Stimulated activated CD4-positive, alpha-beta T cell treated with anti-CD3 and anti-CD28 coated beads, Interleukin-4, amount 100 ng/mL, for 4 hours (primary cell): Measurements from ENCODE around the gene NCOA1.
"Not testable (repeated sequence)": the region's sequence is repeated elsewhere in the genome, so short reads cannot be mapped to it uniquely, and the experiment has no call there.

Experiments used
- DNase-seq, 2 experiments: peaks; one replicate each; pipeline ENCODE4 v3.0.0-alpha.2; 2020

Gene NCOA1

GRCh38 chr2:24490690-24491541 is at the start of gene NCOA1:
TSS of gene NCOA1 (plus strand) at chr2:24491254. CDS start at chr2:24658678, 167,424 bp downstream.
- DNase-seq = peak; percentile 88 to 91

GRCh38 chr2:24448797-24449196 is 42.3 kb upstream of the NCOA1 start:
- DNase-seq = no peak

GRCh38 chr2:24449344-24449743 is 41.7 kb upstream of the NCOA1 start:
- no peak for DNase-seq

GRCh38 chr2:24451805-24452501 is 39.1 kb upstream of the NCOA1 start:
- DNase-seq = no peak

GRCh38 chr2:24452502-24452885 is 38.6 kb upstream of the NCOA1 start:
- DNase-seq = no peak

GRCh38 chr2:24453379-24454073 is 37.5 kb upstream of the NCOA1 start:
- no peak for DNase-seq

- no peak for DNase-seq
Observed at GRCh38 chr2:24454294-24454693, 36.8 kb upstream of the NCOA1 start.

- DNase-seq = no peak
Observed at GRCh38 chr2:24456599-24457556, 34.2 kb upstream of the NCOA1 start.

- DNase-seq = no peak
Observed at GRCh38 chr2:24457696-24458386, 33.2 kb upstream of the NCOA1 start.

GRCh38 chr2:24459224-24460161 is 31.6 kb upstream of the NCOA1 start:
- DNase-seq = no peak

GRCh38 chr2:24461685-24462084 is 29.4 kb upstream of the NCOA1 start:
- no peak for DNase-seq

- no peak for DNase-seq
Observed at GRCh38 chr2:24463271-24463670, 27.8 kb upstream of the NCOA1 start.

GRCh38 chr2:24466871-24467870 is 23.9 kb upstream of the NCOA1 start:
- DNase-seq = no peak

GRCh38 chr2:24468453-24468852 is 22.6 kb upstream of the NCOA1 start:
- not testable (repeated sequence) for DNase-seq

GRCh38 chr2:24469148-24469650 is 21.9 kb upstream of the NCOA1 start:
- DNase-seq = no peak

- no peak for DNase-seq
Observed at GRCh38 chr2:24471662-24472061, 19.4 kb upstream of the NCOA1 start.

- DNase-seq = no peak
Observed at GRCh38 chr2:24472416-24472815, 18.6 kb upstream of the NCOA1 start.

- no peak for DNase-seq
Observed at GRCh38 chr2:24473626-24474025, 17.4 kb upstream of the NCOA1 start.

GRCh38 chr2:24474053-24474452 is 17.0 kb upstream of the NCOA1 start:
- DNase-seq = no peak
